Measurements from ENCODE around the gene COX4I2.
A peak's percentile ranks its signal among the peaks of the same experiment; 100 is the strongest.
"Not testable (repeated sequence)": the region's sequence is repeated elsewhere in the genome, so short reads cannot be mapped to it uniquely, and the experiment has no call there.

COX4I2 gene

DNA sequence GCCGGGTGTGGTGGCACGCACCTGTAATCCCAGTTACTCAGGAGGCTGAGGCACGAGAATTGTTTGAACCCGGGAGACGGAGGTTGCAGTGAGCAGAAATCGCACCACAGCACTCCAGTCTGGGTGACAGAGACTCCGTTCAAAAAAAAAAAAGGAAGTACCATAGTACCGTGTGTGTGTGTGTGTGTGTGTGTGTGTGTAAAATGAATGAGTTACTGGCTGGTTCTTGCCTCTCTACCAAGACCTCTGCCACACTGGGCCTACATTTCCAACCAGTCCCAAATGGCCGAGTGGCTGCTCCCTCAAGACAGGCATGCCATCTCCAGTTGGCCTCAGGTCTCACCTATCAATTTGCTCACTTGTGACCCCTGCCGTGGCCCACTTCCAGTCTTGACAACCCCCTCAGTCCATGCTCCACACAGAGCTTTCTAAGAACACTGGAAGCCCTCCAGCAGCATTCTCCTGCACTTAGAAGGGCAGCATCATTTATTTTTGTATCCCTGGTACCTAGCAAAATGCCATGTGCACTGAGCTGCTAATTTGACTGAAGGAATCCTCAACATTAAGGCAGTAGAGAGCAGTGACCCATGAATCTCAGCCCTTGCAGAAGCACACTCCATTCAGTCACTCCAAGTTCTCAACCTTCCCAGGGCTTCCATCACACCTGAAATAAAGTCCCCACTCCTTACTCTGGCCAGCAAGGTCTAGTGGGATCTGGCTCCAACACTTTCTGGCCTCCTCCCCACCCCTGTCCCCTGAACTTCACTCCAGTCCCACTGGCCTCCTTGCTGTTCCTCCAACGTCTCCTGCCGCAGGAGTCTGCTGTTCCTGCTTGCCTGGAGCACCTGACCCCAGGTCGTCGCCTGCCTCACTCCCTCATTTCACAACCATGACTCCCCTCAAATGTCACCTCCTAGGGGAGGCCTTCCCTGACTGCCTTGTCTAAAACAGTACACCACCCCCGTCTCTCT, 29.9 kb downstream of the COX4I2 start:
- Histone ChIP-seq H3F3A (ENCODE audit: insufficient read depth, low read length) (peaks cover 56% of the 10 kb centered on the region), H3K9me3 (replicated peaks; ENCODE audit: insufficient read depth, low read length) (no peaks in the 10 kb centered on the region), H3K4me1 (ENCODE audit: low read length) (peaks cover 50% of the 10 kb centered on the region), H3K9me2 (replicated peaks; ENCODE audit: insufficient read depth, low read length) (no peaks in the 10 kb centered on the region), H4K20me1 (ENCODE audit: insufficient read depth, low read length) (peaks cover 7% of the 10 kb centered on the region; the same call in 1 of the 2 replicates), H3K27me3 (replicated peaks; ENCODE audit: insufficient read depth, low read length) (no peaks in the 10 kb centered on the region), H3K9ac (ENCODE audit: low read length) (no peak overlapping the region), H3K27ac (ENCODE audit: low read length) (peak overlapping the region; percentile 11; the same call in 1 of the 2 replicates), H3K4me3 (ENCODE audit: low read length) (no peak overlapping the region), H3K36me3 (replicated peaks; ENCODE audit: insufficient read depth, low read length) (peaks cover 23% of the 10 kb centered on the region), H3K79me2 (ENCODE audit: low read length) (peaks cover 93% of the 10 kb centered on the region), H2AFZ (ENCODE audit: low read length) (no peak overlapping the region), H3K4me2 (ENCODE audit: low read depth, low read length) (no peak overlapping the region)
- TF ChIP-seq EZH2 (optimal IDR thresholded peaks at IDR 0.05; ENCODE audit: low read depth, low read length) (no peak), EZH2phosphoT487 (IDR thresholded peaks at IDR 0.05; ENCODE audit: low read length) (no peak)
- TF ChIP-seq, protein P1, sequence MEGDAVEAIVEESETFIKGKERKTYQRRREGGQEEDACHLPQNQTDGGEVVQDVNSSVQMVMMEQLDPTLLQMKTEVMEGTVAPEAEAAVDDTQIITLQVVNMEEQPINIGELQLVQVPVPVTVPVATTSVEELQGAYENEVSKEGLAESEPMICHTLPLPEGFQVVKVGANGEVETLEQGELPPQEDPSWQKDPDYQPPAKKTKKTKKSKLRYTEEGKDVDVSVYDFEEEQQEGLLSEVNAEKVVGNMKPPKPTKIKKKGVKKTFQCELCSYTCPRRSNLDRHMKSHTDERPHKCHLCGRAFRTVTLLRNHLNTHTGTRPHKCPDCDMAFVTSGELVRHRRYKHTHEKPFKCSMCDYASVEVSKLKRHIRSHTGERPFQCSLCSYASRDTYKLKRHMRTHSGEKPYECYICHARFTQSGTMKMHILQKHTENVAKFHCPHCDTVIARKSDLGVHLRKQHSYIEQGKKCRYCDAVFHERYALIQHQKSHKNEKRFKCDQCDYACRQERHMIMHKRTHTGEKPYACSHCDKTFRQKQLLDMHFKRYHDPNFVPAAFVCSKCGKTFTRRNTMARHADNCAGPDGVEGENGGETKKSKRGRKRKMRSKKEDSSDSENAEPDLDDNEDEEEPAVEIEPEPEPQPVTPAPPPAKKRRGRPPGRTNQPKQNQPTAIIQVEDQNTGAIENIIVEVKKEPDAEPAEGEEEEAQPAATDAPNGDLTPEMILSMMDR (IDR thresholded peaks at IDR 0.05; ENCODE audit: low read length) = no peak
- DNase-seq = no peak

DNA sequence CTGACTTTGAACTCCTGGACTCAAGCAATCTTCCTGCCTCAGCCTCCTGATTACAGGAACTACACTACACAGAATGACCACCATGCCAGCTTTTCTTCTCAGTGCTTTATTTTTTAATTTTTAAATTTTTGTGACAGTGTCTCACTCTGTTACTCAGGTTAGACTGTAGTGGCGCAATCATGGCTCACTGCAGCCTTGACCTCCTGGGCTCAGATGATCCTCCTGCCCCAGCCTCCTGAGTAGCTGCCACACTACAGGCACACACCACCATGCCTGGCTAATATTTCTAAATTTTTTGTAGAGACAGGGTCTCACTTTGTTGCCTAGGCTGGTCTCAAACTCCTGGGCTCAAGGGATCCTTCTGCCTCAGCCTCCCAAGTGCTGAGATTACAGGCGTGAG, 31.2 kb downstream of the COX4I2 start:
- H3F3A ChIP-seq (ENCODE audit: insufficient read depth, low read length) = peaks cover 48% of the 10 kb centered on the region
- H3K9me3 ChIP-seq (replicated peaks; ENCODE audit: insufficient read depth, low read length); H3K9ac ChIP-seq (ENCODE audit: low read length); H2AFZ ChIP-seq (ENCODE audit: low read length); H3K4me2 ChIP-seq (ENCODE audit: low read depth, low read length); H3K27me3 ChIP-seq (replicated peaks; ENCODE audit: insufficient read depth, low read length); H3K27ac ChIP-seq (ENCODE audit: low read length); H4K20me1 ChIP-seq (ENCODE audit: insufficient read depth, low read length); DNase-seq; H3K4me3 ChIP-seq (ENCODE audit: low read length); H3K9me2 ChIP-seq (replicated peaks; ENCODE audit: insufficient read depth, low read length): not testable (repeated sequence)
- peaks cover 27% of the 10 kb centered on the region for H3K36me3 ChIP-seq (replicated peaks; ENCODE audit: insufficient read depth, low read length)
- peaks cover 98% of the 10 kb centered on the region for H3K79me2 ChIP-seq (ENCODE audit: low read length)
- peaks cover 46% of the 10 kb centered on the region for H3K4me1 ChIP-seq (ENCODE audit: low read length)

DNA sequence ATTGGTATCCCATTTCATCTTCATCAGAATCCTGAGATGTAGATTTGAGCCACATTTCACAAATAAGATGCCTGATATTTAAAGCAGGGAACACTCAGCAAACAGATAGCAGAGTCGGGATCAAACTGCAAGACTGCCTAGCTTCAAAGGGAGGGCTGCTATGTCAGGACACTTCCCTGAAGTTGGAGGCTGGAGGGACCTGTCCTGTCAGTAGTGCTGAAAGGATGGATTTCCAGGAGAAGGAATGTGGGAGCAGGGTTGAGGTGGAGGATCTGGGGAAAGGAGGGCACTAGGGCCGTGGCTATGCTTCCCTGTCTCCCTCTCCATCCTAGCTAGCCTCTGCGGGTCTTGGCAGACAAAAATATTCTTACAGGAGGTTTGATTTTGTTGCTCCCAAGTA, 32.2 kb downstream of the COX4I2 start:
- Histone ChIP-seq H3K4me3 (ENCODE audit: low read length) (no peak overlapping the region), H3K9me2 (replicated peaks; ENCODE audit: insufficient read depth, low read length) (no peaks in the 10 kb centered on the region), H3K79me2 (ENCODE audit: low read length) (peaks cover 98% of the 10 kb centered on the region), H3K9ac (ENCODE audit: low read length) (no peak overlapping the region), H2AFZ (ENCODE audit: low read length) (no peak overlapping the region), H3K36me3 (replicated peaks; ENCODE audit: insufficient read depth, low read length) (peaks cover 26% of the 10 kb centered on the region), H3F3A (ENCODE audit: insufficient read depth, low read length) (peaks cover 38% of the 10 kb centered on the region), H3K4me1 (ENCODE audit: low read length) (peaks cover 46% of the 10 kb centered on the region), H3K27ac (ENCODE audit: low read length) (no peak overlapping the region; the same call in 1 of the 2 replicates), H3K4me2 (ENCODE audit: low read depth, low read length) (no peak overlapping the region), H4K20me1 (ENCODE audit: insufficient read depth, low read length) (peaks cover 7% of the 10 kb centered on the region; the same call in 1 of the 2 replicates), H3K9me3 (replicated peaks; ENCODE audit: insufficient read depth, low read length) (no peaks in the 10 kb centered on the region), H3K27me3 (replicated peaks; ENCODE audit: insufficient read depth, low read length) (no peaks in the 10 kb centered on the region)
- TF ChIP-seq EZH2phosphoT487 (IDR thresholded peaks at IDR 0.05; ENCODE audit: low read length) = no peak
- no peak for DNase-seq

DNA sequence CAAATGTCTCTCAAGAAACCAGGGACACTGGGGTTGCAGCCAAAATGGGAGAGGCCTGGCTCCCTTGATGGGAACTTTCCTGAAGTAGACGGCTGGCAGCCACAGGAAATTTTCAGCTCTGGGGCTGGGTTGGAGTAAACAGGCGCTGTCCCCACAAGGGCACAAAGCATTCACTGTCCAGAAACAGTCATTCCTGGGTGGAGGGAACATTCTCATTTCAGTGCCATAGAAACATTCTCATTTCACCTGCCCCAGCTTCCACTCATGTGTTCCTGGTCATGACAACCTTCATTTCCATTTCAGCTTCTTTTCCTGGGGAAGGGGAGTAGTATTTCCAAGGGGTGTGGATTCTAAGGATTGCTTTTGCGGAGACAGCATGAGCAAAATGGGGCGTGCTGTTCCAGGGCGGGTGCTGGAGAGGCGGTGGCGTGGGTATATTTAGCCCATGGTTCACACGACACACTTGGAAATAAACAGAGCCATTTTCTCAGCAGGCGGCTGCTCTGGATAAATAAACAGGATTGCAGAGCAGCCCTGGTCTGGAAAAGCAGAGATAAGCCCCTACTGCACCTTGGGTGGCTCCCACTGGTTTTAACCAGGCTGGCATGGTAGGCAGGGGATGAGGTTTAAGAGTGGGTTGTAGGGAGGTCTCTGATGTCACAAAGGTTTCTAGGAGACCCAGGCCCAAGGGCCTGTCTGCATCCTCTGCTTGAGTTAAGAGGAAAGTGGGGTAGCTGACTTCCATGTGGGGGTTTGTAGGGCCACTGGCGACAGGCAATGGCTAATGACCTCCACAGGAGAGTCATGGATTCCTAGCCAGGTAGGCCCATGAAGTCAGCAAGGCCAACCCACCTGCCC, 32.9 kb downstream of the COX4I2 start:
- Histone ChIP-seq H3F3A (ENCODE audit: insufficient read depth, low read length) (peaks cover 38% of the 10 kb centered on the region), H3K4me3 (ENCODE audit: low read length) (no peak overlapping the region), H3K9me2 (replicated peaks; ENCODE audit: insufficient read depth, low read length) (no peaks in the 10 kb centered on the region), H3K79me2 (ENCODE audit: low read length) (peaks cover 98% of the 10 kb centered on the region), H3K9ac (ENCODE audit: low read length) (no peak overlapping the region), H3K9me3 (replicated peaks; ENCODE audit: insufficient read depth, low read length) (no peaks in the 10 kb centered on the region), H2AFZ (ENCODE audit: low read length) (no peak overlapping the region), H3K27ac (ENCODE audit: low read length) (no peak overlapping the region; the same call in 1 of the 2 replicates), H3K36me3 (replicated peaks; ENCODE audit: insufficient read depth, low read length) (peaks cover 19% of the 10 kb centered on the region), H3K27me3 (replicated peaks; ENCODE audit: insufficient read depth, low read length) (no peaks in the 10 kb centered on the region), H3K4me2 (ENCODE audit: low read depth, low read length) (no peak overlapping the region), H4K20me1 (ENCODE audit: insufficient read depth, low read length) (peaks cover 7% of the 10 kb centered on the region; the same call in 1 of the 2 replicates), H3K4me1 (ENCODE audit: low read length) (peaks cover 46% of the 10 kb centered on the region)
- TF ChIP-seq, protein P1 (IDR thresholded peaks at IDR 0.05; ENCODE audit: low read length) = no peak
- no peak for TF ChIP-seq EZH2phosphoT487 (IDR thresholded peaks at IDR 0.05; ENCODE audit: low read length)
- TF ChIP-seq EZH2 (optimal IDR thresholded peaks at IDR 0.05; ENCODE audit: low read depth, low read length) = no peak
- no peak for DNase-seq

Data from MM.1S (cell line).